CD4-positive, alpha-beta T cell (primary cell): ENCODE measurements around the gene DLGAP5. TPM values are rescaled to one million over a fixed set of nuclear protein-coding genes. Genes with fewer than 3 reads are reported as not detected.

Experiments used
- ATAC-seq: fragments of 200-7000 bp; cut with Tn5 transposase; one replicate; pipeline ENCODE4 v1.10.0; 2022; ENCODE audit warnings: mild to moderate bottlenecking; ENCODE audit not compliant: poor library complexity
- CTCF ChIA-PET: fragments of 350-600 bp; sonication (Branson Sonifier 250); formaldehyde crosslinking; loops from one replicate; lab custom pipeline; 2021; ENCODE audit warnings: antibody characterized with exemption, inconsistent platforms; lab: Charles Lee
- POLR2A ChIA-PET: fragments of 350-600 bp; sonication (Branson Sonifier 250); formaldehyde crosslinking; loops from one replicate; lab custom pipeline; 2021; ENCODE audit warnings: antibody characterized with exemption, inconsistent platforms; lab: Charles Lee
- DNase-seq, 14 experiments: peaks; one replicate each; pipeline ENCODE4 v3.0.0-alpha.2; 2013 to 2020; ENCODE audit warnings: mixed read lengths in 2 of 14
- H3K27ac ChIP-seq, 2 donors: one replicate each; pipeline versions ENCODE4 v1.5.1 to v1.7.0; 2013; ENCODE audit warnings: low read length in 2 of 2, low read depth in 1 of 2, mild to moderate bottlenecking in 1 of 2
- H3K27me3 ChIP-seq, 2 experiments: 1 replicate in 1 of 2; 2 replicates in 1 of 2; pipeline versions ENCODE4 v1.6.1 to v1.7.0; 2013; ENCODE audit warnings: low read length in 2 of 2, control low read depth in 1 of 2, mild to moderate bottlenecking in 1 of 2, moderate library complexity in 1 of 2; ENCODE audit not compliant: insufficient read depth in 2 of 2, control insufficient read depth in 1 of 2
- H3K36me3 ChIP-seq: one replicate; pipeline ENCODE4 v1.6.1; 2013; ENCODE audit warnings: low read length, control low read depth; ENCODE audit not compliant: insufficient read depth
- H3K4me1 ChIP-seq: one replicate; pipeline ENCODE4 v1.6.1; 2013; ENCODE audit warnings: low read length, control low read depth; ENCODE audit not compliant: insufficient read depth
- H3K4me3 ChIP-seq: one replicate; pipeline ENCODE4 v1.5.1; 2013; ENCODE audit warnings: mild to moderate bottlenecking, low read length, moderate library complexity
- H3K9me3 ChIP-seq, 2 experiments: 1 replicate in 1 of 2; 2 replicates in 1 of 2; pipeline versions ENCODE4 v1.6.1 to v1.7.0; 2013; ENCODE audit warnings: low read length in 2 of 2, mild to moderate bottlenecking in 2 of 2, control low read depth in 1 of 2, moderate library complexity in 1 of 2; ENCODE audit not compliant: control insufficient read depth in 1 of 2, insufficient read depth in 1 of 2
- H3K27ac Mint-ChIP-seq: one replicate; pipeline ENCODE4 v1.8.0; 2020; ENCODE audit warnings: mixed read lengths
- H3K27me3 Mint-ChIP-seq: one replicate; pipeline ENCODE4 v1.8.0; 2021; ENCODE audit warnings: mixed read lengths
- H3K36me3 Mint-ChIP-seq: one replicate; pipeline ENCODE4 v1.8.0; 2021; ENCODE audit warnings: low read depth, mixed read lengths
- H3K4me1 Mint-ChIP-seq: one replicate; pipeline ENCODE4 v1.8.0; 2021; ENCODE audit warnings: low read depth, mixed read lengths
- H3K4me3 Mint-ChIP-seq: one replicate; pipeline ENCODE4 v1.8.0; 2020; ENCODE audit warnings: mild to moderate bottlenecking, mixed read lengths
- H3K9me3 Mint-ChIP-seq: one replicate; pipeline ENCODE4 v1.8.0; 2020; ENCODE audit warnings: mixed read lengths
- intact Hi-C, 2 experiments: fragments of 100-400 bp; cut with DNase I in 1 of 2; cut with micrococcal nuclease in 1 of 2; formaldehyde crosslinking; loops; one replicate each; pipeline versions ENCODE4 v1.15.1 to v1.9.0; 2023 to 2025; cut with DNase I, micrococcal nuclease
- polyA plus RNA-seq, 2 donors: library from polyadenylated mRNA; unstranded; fragments of 120-200 nt; gene quantifications; one replicate each; pipeline ENCODE4 v1.2.1, GENCODE V29; 2013
- total RNA-seq, 174 experiments: library from RNA in 2 of 174; stranded (reverse) in 2 of 174; gene quantifications; one replicate each; pipeline ENCODE4 v1.2.3 and lab custom pipeline; 2021 to 2026
- TF ChIP-seq, protein P1 (sequence below): fragments of 200-600 bp; IDR thresholded peaks from one replicate; pipeline ENCODE4 v1.8.0; 2022; ENCODE audit warnings: antibody characterized with exemption, mild to moderate bottlenecking

Gene DLGAP5, protein sequence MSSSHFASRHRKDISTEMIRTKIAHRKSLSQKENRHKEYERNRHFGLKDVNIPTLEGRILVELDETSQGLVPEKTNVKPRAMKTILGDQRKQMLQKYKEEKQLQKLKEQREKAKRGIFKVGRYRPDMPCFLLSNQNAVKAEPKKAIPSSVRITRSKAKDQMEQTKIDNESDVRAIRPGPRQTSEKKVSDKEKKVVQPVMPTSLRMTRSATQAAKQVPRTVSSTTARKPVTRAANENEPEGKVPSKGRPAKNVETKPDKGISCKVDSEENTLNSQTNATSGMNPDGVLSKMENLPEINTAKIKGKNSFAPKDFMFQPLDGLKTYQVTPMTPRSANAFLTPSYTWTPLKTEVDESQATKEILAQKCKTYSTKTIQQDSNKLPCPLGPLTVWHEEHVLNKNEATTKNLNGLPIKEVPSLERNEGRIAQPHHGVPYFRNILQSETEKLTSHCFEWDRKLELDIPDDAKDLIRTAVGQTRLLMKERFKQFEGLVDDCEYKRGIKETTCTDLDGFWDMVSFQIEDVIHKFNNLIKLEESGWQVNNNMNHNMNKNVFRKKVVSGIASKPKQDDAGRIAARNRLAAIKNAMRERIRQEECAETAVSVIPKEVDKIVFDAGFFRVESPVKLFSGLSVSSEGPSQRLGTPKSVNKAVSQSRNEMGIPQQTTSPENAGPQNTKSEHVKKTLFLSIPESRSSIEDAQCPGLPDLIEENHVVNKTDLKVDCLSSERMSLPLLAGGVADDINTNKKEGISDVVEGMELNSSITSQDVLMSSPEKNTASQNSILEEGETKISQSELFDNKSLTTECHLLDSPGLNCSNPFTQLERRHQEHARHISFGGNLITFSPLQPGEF
- total RNA-seq (under 1 TPM in 1 of 2 experiments, not detected in 1; 0.25 TPM), total RNA-seq (lab: John Stamatoyannopoulos, UW) (0 to 172 (median 0.56) reads per million in 172 experiments)
- polyA plus RNA-seq (2013, experiment 1 of 2) = 0.75 TPM
- 2.4 TPM for polyA plus RNA-seq (2013, experiment 2 of 2)

DNA sequence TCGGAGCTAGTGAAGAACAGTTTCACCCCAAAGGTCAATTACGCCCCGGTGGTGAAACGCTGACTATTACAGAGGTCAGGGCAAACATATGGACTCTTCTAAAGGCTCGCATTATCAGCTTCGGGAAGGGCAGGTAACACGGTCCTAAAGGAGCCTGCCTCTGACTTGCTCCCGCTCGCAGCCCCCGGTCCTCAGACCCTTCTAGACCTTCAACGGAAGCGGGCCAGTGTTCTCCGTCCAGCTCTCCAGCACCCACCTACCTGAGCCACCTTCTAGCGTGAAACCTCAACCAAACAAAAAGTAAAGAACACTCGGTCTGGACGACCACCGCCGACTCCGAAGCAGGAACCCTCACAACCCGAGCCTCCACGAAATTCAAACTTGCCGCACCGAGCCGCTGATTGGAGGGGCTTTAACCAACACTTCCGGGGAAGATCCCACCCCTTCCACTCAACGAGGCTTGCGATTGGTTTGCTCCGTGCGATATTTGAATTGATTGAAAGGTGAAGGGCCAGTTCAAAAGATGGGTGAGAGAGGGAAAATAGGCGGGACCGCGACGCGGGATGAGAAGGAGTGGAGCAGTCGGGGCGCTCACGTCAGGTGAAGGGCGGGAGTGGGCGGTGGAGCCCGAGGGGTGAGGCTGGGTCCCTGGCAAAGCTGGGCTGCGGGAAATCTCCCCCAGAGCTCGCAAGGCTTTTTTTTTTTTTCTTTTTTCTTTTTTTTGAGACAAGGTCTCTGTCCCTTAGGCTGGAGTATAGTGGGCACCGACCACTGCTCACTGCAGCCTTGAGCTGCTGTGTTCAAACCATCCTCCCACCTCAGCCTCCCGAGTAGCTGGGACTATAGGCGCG is at the start of gene DLGAP5:
Gene DLGAP5, minus strand, starts transcription at position 383 of the 851 bp plus-strand sequence. CDS start 2,406 bp downstream, outside the sequence.
- TF ChIP-seq, protein P1, sequence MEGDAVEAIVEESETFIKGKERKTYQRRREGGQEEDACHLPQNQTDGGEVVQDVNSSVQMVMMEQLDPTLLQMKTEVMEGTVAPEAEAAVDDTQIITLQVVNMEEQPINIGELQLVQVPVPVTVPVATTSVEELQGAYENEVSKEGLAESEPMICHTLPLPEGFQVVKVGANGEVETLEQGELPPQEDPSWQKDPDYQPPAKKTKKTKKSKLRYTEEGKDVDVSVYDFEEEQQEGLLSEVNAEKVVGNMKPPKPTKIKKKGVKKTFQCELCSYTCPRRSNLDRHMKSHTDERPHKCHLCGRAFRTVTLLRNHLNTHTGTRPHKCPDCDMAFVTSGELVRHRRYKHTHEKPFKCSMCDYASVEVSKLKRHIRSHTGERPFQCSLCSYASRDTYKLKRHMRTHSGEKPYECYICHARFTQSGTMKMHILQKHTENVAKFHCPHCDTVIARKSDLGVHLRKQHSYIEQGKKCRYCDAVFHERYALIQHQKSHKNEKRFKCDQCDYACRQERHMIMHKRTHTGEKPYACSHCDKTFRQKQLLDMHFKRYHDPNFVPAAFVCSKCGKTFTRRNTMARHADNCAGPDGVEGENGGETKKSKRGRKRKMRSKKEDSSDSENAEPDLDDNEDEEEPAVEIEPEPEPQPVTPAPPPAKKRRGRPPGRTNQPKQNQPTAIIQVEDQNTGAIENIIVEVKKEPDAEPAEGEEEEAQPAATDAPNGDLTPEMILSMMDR = no peak
- peak within 1 kb of the TSS; percentile 14 for H3K27ac Mint-ChIP-seq
- H3K4me1 Mint-ChIP-seq = peaks cover 21% of the 10 kb centered on the region
- ATAC-seq (peak; percentile 98), DNase-seq (peak; percentile 71 to 96 (median 80))
- ChIA-PET CTCF (interaction anchor here (1.2 to 1.3 kb wide), 2 partner anchors 31 to 140 kb away, joined by 3 to 5 read pairs; partner anchors contain the start of gene MAPK1IP1L), POLR2A (interaction anchor here (0.6 to 1.1 kb wide), 7 partner anchors 9 to 165 kb away, joined by 3 to 4 read pairs (median 3); partner anchors contain the start of genes MAPK1IP1L, SOCS4 and WDHD1)
- H3K4me1 ChIP-seq = peaks cover 14% of the 10 kb centered on the region
- no peaks in the 10 kb centered on the region for H3K9me3 Mint-ChIP-seq
- intact Hi-C loops = loop anchor here in 1 of 2 experiments (5.0 to 10.0 kb wide), 3 partner anchors 164 to 1383 kb away; partner anchors contain the start of genes KTN1, SOCS4, TMEM260 and WDHD1
- no peaks in the 10 kb centered on the region for H3K36me3 ChIP-seq
- peak within 1 kb of the TSS; percentile 90 for H3K4me3 Mint-ChIP-seq
- H3K36me3 Mint-ChIP-seq = no peaks in the 10 kb centered on the region
- H3K27ac ChIP-seq = peak within 1 kb of the TSS in 1 of 2 donors; percentile 40
- no peaks in the 10 kb centered on the region for H3K9me3 ChIP-seq
- H3K4me3 ChIP-seq = peak within 1 kb of the TSS; percentile 74
- no peaks in the 10 kb centered on the region for H3K27me3 Mint-ChIP-seq
- H3K27me3 ChIP-seq = no peaks in the 10 kb centered on the region

DNA sequence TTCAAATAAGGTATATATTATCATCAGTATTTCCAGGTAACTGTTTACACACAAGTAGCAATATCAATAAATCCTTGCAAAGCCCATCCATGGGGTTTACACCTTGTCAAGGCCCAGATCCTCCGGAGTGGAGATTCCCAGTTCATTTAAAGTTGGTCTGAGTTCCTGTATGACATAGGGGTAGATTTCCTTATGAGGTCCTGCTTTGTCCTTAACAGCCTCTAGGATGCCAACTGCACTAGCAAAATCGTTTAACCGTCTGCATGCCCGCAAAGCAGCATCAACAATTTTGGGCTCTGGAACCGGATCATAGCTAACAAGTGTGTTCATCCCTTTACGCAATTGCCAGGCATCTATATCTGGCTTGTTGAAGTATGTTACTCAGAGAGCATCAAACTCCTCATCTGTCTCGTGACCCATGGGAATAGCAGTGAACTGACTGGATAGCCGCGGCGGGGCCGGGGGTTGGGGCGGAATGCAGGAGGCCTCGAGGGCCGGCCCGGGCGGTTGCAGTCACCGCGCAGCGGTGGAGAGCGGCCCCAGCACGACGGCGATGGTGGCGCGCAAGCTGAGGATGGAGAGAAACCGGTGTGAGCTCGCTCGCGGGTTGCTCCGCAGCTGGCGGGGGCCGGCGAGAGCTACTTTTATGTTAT is 49.3 kb upstream of the DLGAP5 start:
- ChIA-PET POLR2A (no interaction called here), CTCF (no interaction called here)
- H3K4me1 Mint-ChIP-seq = no peaks in the 10 kb centered on the region

More for the DNA sequence above, 49.3 kb upstream of the DLGAP5 start:
- DNase-seq (no peak), ATAC-seq (no peak)
- Mint-ChIP-seq H3K9me3 (no peaks in the 10 kb centered on the region), H3K27ac (no peak overlapping the region), H3K27me3 (peaks cover 11% of the 10 kb centered on the region), H3K36me3 (no peaks in the 10 kb centered on the region), H3K4me3 (no peak overlapping the region)
- H3K36me3 ChIP-seq = no peaks in the 10 kb centered on the region
- TF ChIP-seq, protein P1 = no peak
- no peak overlapping the region for H3K27ac ChIP-seq
- H3K27me3 ChIP-seq = no peaks in the 10 kb centered on the region
- H3K4me3 ChIP-seq = no peak overlapping the region
- intact Hi-C loops = loop anchor here (10.0 kb wide), 1 partner anchor 1234 kb away; no protein-coding TSS in a partner anchor
- no peaks in the 10 kb centered on the region for H3K9me3 ChIP-seq
- no peaks in the 10 kb centered on the region for H3K4me1 ChIP-seq
